GM10248 (cell line): ENCODE data around the gene RAP2C.

Experiments
- CTCF ChIA-PET: fragments of 300-600 bp; sonication (Branson Sonifier 250); formaldehyde crosslinking; extraction: SDS; loops from one replicate; lab custom pipeline; 2021; ENCODE audit warnings: antibody characterized with exemption; lab: Yijun Ruan, JAX
- POLR2A ChIA-PET: fragments of 350-650 bp; sonication (Branson Sonifier 250); formaldehyde crosslinking; extraction: SDS; loops from one replicate; lab custom pipeline; 2020; ENCODE audit warnings: antibody characterized with exemption; lab: Yijun Ruan, JAX
- DNase-seq: peaks from one replicate; pipeline ENCODE4 v3.0.0; 2012; ENCODE audit errors: extremely low spot score
- CTCF ChIP-seq: IDR thresholded peaks from 2 replicates; pipeline ENCODE4 v1.5.1; 2012; ENCODE audit warnings: mild to moderate bottlenecking, low read depth; ENCODE audit errors: extremely low read depth, missing control alignments, control extremely low read depth

The RAP2C gene

DNA sequence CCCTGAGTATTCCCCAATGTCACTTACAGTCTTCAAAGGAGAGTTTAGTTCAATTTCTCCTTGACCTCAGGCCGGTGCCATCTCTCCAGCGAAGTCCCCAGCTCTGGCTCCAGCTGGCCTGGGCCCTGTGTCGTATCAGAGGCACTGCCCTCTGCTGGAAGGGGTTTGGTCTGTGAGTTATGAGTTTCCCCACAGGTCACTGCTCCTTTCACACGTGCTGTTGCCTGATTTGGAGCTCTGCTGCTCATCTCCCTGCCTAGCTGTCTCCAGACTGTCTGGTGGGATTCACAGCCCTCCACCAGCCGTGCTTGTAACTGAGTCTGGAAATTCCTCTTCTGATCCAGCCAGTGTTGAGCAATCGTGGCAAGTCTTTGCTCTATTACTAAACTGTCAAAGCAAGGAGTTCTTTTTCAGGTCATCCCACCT, at the start of gene RAP2C:
Gene RAP2C, minus strand, starts transcription at position 105 of the 426 bp plus-strand sequence. CDS start 2,179 bp downstream, outside the sequence.
- ChIA-PET CTCF (interaction anchor here (0.8 to 4.1 kb wide), 25 partner anchors 8 to 413 kb away, joined by 3 to 25 read pairs (median 4); partner anchors contain the start of gene STK26), POLR2A (interaction anchor here (0.6 kb wide), 1 partner anchor 261 kb away, joined by 3 read pairs; no protein-coding TSS in a partner anchor)
- peak; percentile 56 for TF ChIP-seq CTCF
- DNase-seq, result peak; percentile 66

- POLR2A ChIA-PET, result no interaction called here
- CTCF ChIA-PET, result interaction anchor here (0.6 kb wide), 1 partner anchor 430 kb away, joined by 3 read pairs; no protein-coding TSS in a partner anchor
Observed at GRCh38 chrX:132267392-132267791, 48.1 kb upstream of the RAP2C start.

DNA sequence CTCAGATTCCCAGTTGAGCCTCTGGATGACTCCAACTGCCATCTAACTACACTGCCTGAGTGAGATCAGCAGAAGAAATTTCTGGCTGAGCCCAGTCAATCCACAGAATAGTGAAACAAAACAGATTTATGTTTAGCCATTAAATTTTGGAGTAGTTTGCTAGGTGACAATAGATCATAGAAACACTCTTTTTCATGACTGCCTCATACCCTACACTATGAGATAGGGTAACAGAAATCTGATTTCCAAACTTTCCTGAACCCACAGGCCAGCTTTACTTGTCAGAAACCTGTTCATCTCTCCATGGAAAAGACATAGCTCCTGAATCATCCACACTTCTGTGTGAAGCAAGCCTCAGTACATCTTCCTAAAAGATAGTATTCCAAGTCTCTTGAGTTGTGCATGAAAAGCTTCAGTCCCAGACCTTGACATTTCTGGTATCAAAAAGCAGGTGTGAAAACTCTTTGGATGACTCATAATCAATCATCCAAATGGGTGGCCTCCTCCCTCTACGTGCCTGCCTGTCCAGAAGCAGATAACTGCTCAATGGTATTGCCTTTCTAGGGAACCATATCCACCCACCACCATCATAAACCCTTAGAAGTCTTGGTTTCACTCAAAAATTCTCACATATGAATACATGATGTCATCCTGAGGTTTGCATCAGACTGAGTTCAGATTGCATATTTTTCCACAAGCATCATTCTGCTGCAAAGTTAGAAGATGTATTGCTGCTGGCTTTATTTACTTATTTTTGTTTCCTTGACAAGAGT, 47.5 kb upstream of the RAP2C start:
- POLR2A ChIA-PET, result no interaction called here
- CTCF ChIA-PET, result interaction anchor here (0.6 to 1.3 kb wide), 3 partner anchors 40 to 431 kb away, joined by 3 to 4 read pairs (median 3); no protein-coding TSS in a partner anchor
- DNase-seq, result peak; percentile 11
- TF ChIP-seq CTCF, result no peak

More at GRCh38 chrX:132267392-132267791, 48.1 kb upstream of the RAP2C start:
- no peak for TF ChIP-seq CTCF
- DNase-seq, result no peak

GRCh38 chrX:132263127-132263526, 43.9 kb upstream of the RAP2C start:
- TF ChIP-seq CTCF, result no peak
- ChIA-PET CTCF (no interaction called here), POLR2A (no interaction called here)
- DNase-seq, result no peak

GRCh38 chrX:132258509-132258908, 39.3 kb upstream of the RAP2C start:
- CTCF ChIA-PET, result no interaction called here
- no peak for DNase-seq
- TF ChIP-seq CTCF, result no peak
- POLR2A ChIA-PET, result no interaction called here

DNA sequence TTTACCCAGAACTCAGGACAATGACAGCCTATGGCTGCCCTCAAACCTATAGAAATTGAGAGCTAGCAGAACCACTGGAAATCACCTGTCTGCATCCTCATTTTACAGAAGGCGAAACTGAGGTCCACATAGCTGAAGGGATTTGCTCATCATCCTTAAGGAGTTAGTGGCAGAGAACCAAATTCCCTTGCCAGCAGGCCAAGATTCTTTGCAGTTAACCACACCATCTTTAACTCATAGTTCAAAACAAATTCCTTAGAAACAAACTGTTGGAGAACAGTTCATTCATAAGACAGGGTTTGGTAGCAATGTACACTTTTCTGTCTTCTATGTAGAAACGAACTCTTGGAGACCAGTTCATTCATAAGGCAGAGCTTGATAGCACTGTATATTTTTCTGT, 37.9 kb upstream of the RAP2C start:
- DNase-seq, result no peak
- ChIA-PET CTCF (no interaction called here), POLR2A (no interaction called here)
- TF ChIP-seq CTCF, result no peak
